Thoracic aorta (tissue), 2 donors: Measurements from ENCODE around the gene FAXC. TPM values are rescaled to one million over a fixed set of nuclear protein-coding genes. Genes with fewer than 3 reads are reported as not detected.
"Not testable (repeated sequence)": the region's sequence is repeated elsewhere in the genome, so short reads cannot be mapped to it uniquely, and the experiment has no call there.

ENCODE experiments used
- ATAC-seq: fragments of 150-250 bp; one replicate; pipeline ENCODE4 v1.8.0; 2017; ENCODE audit warnings: low read depth; ENCODE audit not compliant: insufficient number of reproducible peaks, low FRiP score
- DNase-seq: peaks from one replicate; pipeline ENCODE4 v3.0.0-alpha.2; 2020; ENCODE audit warnings: low spot score
- H3K27ac ChIP-seq, 2 donors: fragments of 200-600 bp; sonication (generic); 1 replicate in 1 of 2; 2 replicates in 1 of 2; pipeline ENCODE4 v1.5.1; 2016; ENCODE audit warnings: mild to moderate bottlenecking in 2 of 2, moderate library complexity in 2 of 2
- H3K27me3 ChIP-seq: fragments of 200-600 bp; sonication (generic); replicated peaks from 2 replicates; pipeline ENCODE4 v1.6.0; 2016; ENCODE audit warnings: mild to moderate bottlenecking; ENCODE audit not compliant: insufficient read depth
- H3K36me3 ChIP-seq: fragments of 200-600 bp; sonication (generic); one replicate; pipeline ENCODE4 v1.5.1; 2016
- H3K4me1 ChIP-seq, 2 donors: fragments of 200-600 bp; sonication (generic); 1 replicate in 1 of 2; 2 replicates in 1 of 2; pipeline versions ENCODE4 v1.5.1 to v1.6.0; 2016; ENCODE audit warnings: low read depth in 2 of 2, mild to moderate bottlenecking in 1 of 2; ENCODE audit not compliant: control insufficient read depth in 1 of 2
- H3K4me3 ChIP-seq: fragments of 200-600 bp; sonication (generic); 2 replicates; pipeline ENCODE4 v1.5.1; 2016; ENCODE audit warnings: mild to moderate bottlenecking
- H3K9me3 ChIP-seq: fragments of 200-600 bp; sonication (generic); 2 replicates; pipeline ENCODE4 v1.5.1; 2016
- CTCF ChIP-seq: fragments of 200-600 bp; sonication (generic); IDR thresholded peaks from one replicate; pipeline ENCODE4 v1.5.1; 2019; ENCODE audit warnings: antibody characterized with exemption
- total RNA-seq, 2 donors: library from RNA; depleted of rRNA; stranded (reverse); fragments of >200 nt; gene quantifications; one replicate each; pipeline versions ENCODE4 v1.1.0 to v1.2.3, GENCODE V29; 2016

FAXC gene
- total RNA-seq, 2 donors from 2014 or later = 0.81 to 0.99 TPM

- H3K36me3 ChIP-seq = no peaks in the 10 kb centered on the region
- no peak for TF ChIP-seq CTCF
- H3K27ac ChIP-seq = no peak overlapping the region
- H3K4me1 ChIP-seq = peaks cover 0 to 12% of the 10 kb centered on the region in 2 donors
- no peak for ATAC-seq
- H3K9me3 ChIP-seq = no peaks in the 10 kb centered on the region
- DNase-seq = no peak
- no peak overlapping the region for H3K4me3 ChIP-seq
- H3K27me3 ChIP-seq = no peaks in the 10 kb centered on the region
Measured at GRCh38 chr6:99344289-99344688, 5.2 kb downstream of the FAXC start.

- H3K27ac ChIP-seq = no peak overlapping the region
- H3K9me3 ChIP-seq = no peaks in the 10 kb centered on the region
Measured at GRCh38 chr6:99341862-99342455, 7.5 kb downstream of the FAXC start.

GRCh38 chr6:99338188-99338587, 11.3 kb downstream of the FAXC start:
- ATAC-seq = no peak

More at GRCh38 chr6:99341862-99342455, 7.5 kb downstream of the FAXC start:
- Histone ChIP-seq H3K4me1 (peaks cover 0 to 4% of the 10 kb centered on the region in 2 donors), H3K36me3 (no peaks in the 10 kb centered on the region), H3K27me3 (no peaks in the 10 kb centered on the region), H3K4me3 (no peak overlapping the region)
- no peak for TF ChIP-seq CTCF
- DNase-seq = no peak
- ATAC-seq = no peak

GRCh38 chr6:99335298-99335697, 14.2 kb downstream of the FAXC start:
- H3K27ac ChIP-seq, ATAC-seq, DNase-seq: not testable (repeated sequence)

More at GRCh38 chr6:99338188-99338587, 11.3 kb downstream of the FAXC start:
- Histone ChIP-seq H3K27ac (no peak overlapping the region), H3K9me3 (no peaks in the 10 kb centered on the region), H3K27me3 (no peaks in the 10 kb centered on the region), H3K4me3 (no peak overlapping the region), H3K4me1 (no peaks in the 10 kb centered on the region), H3K36me3 (no peaks in the 10 kb centered on the region)
- no peak for TF ChIP-seq CTCF
- DNase-seq = no peak

GRCh38 chr6:99334526-99335127, 14.8 kb downstream of the FAXC start:
- peaks cover 2% of the 10 kb centered on the region for H3K36me3 ChIP-seq
- DNase-seq (no peak), ATAC-seq (no peak)
- H3K4me1 ChIP-seq = no peaks in the 10 kb centered on the region
- H3K27me3 ChIP-seq = no peaks in the 10 kb centered on the region
- peak; percentile 32 for TF ChIP-seq CTCF
- no peak overlapping the region for H3K4me3 ChIP-seq
- no peaks in the 10 kb centered on the region for H3K9me3 ChIP-seq
- H3K27ac ChIP-seq = no peak overlapping the region

More at GRCh38 chr6:99335298-99335697, 14.2 kb downstream of the FAXC start:
- H3K36me3 ChIP-seq, H3K9me3 ChIP-seq, H3K4me3 ChIP-seq, H3K27me3 ChIP-seq, H3K4me1 ChIP-seq: not testable (repeated sequence)
